Stimulated activated CD4-positive, alpha-beta T cell treated with anti-CD3 and anti-CD28 coated beads, Interleukin-15, amount 100 ng/mL, for 24 hours (primary cell): ENCODE results near the gene MYBPH.

Source experiments
- DNase-seq: peaks from one replicate; pipeline ENCODE4 v3.0.0-alpha.2; 2020

Gene MYBPH

DNA sequence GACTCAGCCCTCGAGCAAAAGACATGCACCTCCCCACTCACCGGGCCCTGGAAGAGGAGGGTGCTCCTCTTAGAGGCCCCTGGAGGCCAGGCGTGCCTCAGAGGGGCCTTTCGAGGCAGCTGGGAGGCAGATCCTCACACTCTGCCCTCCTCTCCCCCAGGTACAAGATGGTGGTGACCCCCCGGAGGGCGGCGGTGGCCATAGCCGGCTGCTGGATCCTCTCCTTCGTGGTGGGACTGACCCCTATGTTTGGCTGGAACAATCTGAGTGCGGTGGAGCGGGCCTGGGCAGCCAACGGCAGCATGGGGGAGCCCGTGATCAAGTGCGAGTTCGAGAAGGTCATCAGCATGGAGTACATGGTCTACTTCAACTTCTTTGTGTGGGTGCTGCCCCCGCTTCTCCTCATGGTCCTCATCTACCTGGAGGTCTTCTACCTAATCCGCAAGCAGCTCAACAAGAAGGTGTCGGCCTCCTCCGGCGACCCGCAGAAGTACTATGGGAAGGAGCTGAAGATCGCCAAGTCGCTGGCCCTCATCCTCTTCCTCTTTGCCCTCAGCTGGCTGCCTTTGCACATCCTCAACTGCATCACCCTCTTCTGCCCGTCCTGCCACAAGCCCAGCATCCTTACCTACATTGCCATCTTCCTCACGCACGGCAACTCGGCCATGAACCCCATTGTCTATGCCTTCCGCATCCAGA is 10.4 kb downstream of the MYBPH start:
- DNase-seq, result no peak

DNA sequence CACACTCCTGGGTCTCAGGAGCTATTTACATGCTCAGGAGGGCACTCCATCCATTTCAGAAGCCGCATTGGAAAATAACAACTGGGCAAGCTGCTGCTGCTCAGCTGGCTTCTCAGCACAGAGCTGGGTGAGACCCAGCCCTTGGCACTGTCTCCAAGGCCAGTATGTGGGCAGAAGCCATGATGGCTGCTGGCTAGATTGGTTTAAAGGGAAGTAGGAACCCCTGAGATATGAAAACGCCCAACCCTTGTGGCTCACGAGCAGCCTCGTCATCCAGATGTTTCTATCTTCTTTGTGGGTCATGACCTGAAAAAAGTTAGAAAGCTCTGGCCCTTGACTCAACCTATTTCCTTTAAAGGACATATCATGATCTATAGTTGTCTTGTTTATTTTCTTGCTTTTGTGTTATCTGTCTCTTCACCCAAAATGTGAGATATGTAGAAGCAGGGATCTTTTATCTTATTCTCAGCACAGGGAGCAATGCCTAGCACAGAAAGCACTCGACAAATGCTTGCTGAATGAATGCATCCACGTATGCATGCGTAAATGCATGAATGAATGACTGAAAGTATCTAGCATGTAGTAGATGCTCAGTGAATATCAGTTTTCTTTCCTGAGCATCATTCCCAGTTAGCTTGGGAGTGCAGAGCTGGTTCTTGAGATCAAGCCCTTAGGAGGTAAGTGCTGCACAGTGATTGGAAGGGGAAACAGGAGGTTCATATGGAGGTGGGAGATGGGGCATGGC is 11.6 kb downstream of the MYBPH start:
- DNase-seq, result no peak

GRCh38 chr1:203162403-203162802 is 13.2 kb downstream of the MYBPH start:
- no peak for DNase-seq

- DNase-seq, result no peak
These were observed 13.9 kb downstream of the MYBPH start for GRCh38 chr1:203161703-203162102.

DNA sequence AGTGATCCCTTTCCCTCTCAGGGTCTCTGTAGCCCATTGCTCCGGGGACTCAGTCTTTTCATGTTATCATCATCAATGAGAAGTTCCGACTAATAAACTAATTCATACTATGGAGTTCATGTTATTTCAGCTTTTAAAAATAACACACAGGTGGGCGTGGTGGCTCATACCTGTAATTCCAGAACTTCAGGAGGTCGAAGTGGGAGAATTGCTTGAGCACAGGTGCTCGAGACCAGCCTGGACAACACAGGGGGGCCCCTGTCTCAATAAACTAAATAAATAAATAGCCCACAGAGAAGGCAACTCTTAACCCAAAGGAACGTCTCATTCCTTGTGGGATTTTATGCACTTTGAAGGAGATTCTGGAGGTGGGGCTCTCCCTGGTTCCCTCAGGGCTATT is 14.5 kb downstream of the MYBPH start:
- DNase-seq, result no peak

- no peak for DNase-seq
These were observed 15.8 kb downstream of the MYBPH start for GRCh38 chr1:203159844-203160243.

- no peak for DNase-seq
These were observed 16.5 kb downstream of the MYBPH start for GRCh38 chr1:203158960-203159665.

DNA sequence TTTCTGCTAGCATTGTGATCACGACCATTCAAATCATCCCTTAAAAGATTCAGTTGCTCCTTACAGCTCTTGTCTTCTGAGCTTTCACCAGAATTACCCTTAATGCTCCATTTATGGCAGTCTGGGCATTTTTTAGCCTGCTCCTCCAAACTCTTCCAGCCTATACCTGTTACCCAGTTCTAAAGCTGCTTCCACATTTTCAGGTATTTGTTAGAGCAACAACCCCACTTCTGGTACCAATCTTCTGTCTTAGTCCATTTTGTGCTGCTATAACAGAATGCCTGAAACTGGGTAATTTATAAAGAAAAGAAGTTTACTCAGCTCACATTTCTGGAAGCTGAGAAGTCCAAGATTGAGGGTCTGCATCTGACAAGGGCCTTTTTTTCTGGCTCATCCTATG is 17.2 kb downstream of the MYBPH start:
- no peak for DNase-seq

DNA sequence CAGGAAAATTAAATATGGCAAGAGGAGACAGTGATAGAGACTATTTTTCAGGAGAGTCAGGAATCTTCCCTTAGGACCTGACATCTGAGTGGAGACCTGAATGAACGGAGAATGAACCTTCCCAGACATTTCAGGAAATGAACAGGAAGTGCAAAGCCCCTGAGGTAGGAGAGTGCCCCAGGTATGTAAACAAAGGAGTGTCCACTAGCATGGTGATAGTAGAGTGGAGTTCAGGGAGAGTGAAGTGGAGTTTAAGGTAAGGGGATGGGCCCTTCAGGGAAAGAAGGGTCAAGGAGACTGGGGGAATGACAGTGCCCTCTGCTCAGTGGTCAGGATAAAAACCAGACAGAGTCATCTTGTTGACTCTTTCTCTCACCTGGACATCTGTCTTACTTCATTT is 19.3 kb downstream of the MYBPH start:
- no peak for DNase-seq

DNA sequence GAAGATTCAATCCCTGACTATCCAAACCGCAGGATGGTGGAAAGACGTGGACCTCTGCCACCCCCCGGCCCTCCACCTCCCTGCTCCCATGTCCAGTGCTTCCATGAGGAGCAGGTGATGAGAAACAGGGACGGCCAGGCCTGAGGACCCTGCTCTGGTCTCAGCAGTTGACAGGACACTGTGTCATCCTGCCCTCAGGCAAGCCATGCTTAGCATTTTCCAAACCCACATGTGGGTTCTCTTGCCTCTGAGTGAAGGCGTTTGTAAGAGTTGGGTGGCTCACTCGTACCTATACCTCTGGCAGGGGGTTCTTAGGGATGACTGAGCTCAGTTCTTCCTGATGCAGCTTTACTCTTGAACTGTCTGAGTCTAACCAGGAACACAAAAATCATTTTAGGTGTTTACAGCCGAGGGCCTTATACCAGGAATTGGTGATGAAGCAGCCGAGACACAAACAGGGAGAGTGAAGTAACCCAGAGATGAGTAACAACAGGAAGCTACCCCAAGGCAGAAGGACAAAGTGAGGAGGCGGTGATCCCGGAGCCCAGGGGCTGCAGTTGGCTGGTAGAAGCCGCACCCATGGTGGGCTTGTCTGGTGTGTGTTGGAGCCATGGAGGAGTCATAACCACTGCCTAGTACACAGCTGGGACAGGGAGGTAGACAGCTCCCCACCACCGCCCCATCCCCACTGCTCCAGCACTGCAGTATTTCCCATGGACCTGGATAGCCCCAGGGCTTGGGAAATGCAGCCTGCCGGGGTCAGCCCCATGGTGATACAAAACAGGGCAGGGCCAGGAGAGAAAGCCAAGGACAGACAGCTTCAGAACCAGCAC is 21.4 kb downstream of the MYBPH start:
- DNase-seq, result no peak

- DNase-seq, result no peak
These were observed 22.3 kb downstream of the MYBPH start for GRCh38 chr1:203153051-203153988.

- no peak for DNase-seq
These were observed 23.2 kb downstream of the MYBPH start for GRCh38 chr1:203152158-203153034.

DNA sequence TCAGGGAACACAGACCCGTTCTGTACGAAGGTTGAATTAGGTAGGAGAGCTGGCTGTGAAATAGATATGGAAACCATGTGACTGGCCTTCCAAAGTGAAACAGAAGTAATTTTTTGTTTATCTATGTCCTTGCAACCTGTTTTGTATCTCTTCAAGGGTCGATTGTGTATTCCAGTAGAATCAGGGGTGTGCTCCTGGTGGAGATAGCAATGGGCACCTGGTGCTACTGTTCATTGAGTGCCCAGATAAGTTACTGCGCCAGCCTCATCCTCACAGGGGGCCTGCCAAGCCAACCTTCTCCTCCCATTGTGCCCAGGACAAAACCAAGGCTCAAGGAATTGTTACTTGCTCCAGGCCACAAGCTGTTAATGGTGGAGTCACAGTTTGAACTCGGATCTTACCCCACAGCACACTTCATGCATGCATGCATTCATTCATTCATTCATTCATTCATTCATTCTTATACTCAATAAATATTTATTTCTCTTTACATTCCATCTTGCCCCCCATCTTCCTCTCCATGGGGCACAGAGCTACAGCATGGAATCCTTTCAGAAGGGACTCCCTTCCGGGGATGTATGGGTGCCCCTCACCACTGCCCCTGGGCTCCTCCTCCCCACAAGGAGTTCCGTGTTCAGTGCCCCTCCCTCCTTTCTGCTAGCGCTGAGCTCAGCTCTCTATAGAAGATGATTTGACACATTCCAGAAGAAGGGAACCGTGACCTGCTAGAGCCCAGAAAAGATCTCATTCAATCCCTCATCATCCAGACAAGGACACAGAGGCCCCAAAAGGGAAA is 24.1 kb downstream of the MYBPH start:
- no peak for DNase-seq

- no peak for DNase-seq
These were observed 24.9 kb downstream of the MYBPH start for GRCh38 chr1:203150511-203151297.

DNA sequence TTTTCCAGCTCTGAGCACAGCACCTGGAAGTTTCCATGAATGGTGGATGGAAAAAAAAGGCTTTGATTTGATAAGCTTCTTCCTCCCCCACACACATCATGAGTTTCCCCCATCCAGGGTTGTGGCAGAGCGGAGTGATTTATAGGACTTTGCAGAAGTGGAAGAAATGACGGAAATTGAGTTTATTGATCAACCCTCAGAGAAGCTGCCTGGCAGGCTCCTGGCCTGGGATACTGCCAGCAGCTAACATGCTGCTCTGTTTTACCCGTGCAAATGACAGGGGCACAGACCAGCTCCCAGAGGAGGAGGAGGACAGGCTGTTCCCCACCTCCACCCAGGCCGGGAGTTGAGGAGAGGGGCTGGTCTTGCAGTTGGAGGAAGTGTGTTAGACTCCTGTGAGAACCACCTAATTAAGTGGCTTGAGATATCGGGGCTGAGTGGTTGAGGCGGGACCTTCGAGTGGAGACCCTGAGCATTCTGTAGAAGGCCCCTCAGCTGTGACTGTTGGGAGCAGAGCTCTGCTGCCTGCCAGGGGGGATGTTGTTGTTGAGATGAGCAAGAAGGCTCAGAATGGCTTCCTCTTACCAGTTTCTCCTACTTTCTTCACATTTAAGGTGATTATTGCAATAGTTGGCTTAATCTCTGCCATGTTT is 26.3 kb downstream of the MYBPH start:
- DNase-seq, result no peak

- DNase-seq, result no peak
These were observed 27.0 kb downstream of the MYBPH start for GRCh38 chr1:203148579-203148978.

- DNase-seq, result no peak
These were observed 27.5 kb downstream of the MYBPH start for GRCh38 chr1:203148127-203148526.

- no peak for DNase-seq
These were observed 28.2 kb downstream of the MYBPH start for GRCh38 chr1:203147376-203147775.

- DNase-seq, result no peak
These were observed 29.1 kb downstream of the MYBPH start for GRCh38 chr1:203146537-203146936.
